ENCODE measurements around the gene DDX50. TPM values are rescaled to one million over a fixed set of nuclear protein-coding genes. Genes with fewer than 3 reads are reported as not detected.

Gene DDX50
- total RNA-seq, 4 donors from 2014 or later: 43.5 to 57.6 (median 50.3) TPM

DNA sequence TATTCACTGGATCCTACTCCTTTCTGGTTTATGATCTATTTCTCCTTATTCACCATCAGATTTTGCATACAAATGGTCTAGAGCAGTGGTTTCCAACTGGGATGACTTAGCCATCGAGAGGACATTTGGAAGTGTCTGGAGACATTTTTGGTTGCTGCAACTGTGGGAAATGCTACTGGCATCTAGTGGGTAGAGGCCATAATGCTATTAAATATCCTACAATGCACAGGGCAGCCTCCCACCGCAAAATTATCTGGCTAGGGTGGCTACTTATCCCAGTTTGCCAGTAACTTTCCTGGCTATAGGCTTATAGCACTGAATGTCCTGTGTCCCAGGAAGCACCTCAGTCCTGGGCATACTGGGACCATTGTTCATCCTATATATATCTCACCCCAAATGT, 21.5 kb upstream of the DDX50 start:
- no peaks in the 10 kb centered on the region for H3K27me3 ChIP-seq
- peaks cover 0 to 6% of the 10 kb centered on the region in 2 donors for H3K36me3 ChIP-seq
- TF ChIP-seq POLR2A (IDR thresholded peaks at IDR 0.05): no peak
- no peak for TF ChIP-seq POLR2AphosphoS5 (IDR thresholded peaks at IDR 0.05)
- no peak for TF ChIP-seq EP300 (IDR thresholded peaks at IDR 0.05)
- TF ChIP-seq, protein P1, sequence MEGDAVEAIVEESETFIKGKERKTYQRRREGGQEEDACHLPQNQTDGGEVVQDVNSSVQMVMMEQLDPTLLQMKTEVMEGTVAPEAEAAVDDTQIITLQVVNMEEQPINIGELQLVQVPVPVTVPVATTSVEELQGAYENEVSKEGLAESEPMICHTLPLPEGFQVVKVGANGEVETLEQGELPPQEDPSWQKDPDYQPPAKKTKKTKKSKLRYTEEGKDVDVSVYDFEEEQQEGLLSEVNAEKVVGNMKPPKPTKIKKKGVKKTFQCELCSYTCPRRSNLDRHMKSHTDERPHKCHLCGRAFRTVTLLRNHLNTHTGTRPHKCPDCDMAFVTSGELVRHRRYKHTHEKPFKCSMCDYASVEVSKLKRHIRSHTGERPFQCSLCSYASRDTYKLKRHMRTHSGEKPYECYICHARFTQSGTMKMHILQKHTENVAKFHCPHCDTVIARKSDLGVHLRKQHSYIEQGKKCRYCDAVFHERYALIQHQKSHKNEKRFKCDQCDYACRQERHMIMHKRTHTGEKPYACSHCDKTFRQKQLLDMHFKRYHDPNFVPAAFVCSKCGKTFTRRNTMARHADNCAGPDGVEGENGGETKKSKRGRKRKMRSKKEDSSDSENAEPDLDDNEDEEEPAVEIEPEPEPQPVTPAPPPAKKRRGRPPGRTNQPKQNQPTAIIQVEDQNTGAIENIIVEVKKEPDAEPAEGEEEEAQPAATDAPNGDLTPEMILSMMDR (IDR thresholded peaks at IDR 0.05): no peak
- no peak overlapping the region for H3K27ac ChIP-seq
- ATAC-seq: no peak
- peaks cover 0 to 17% (median 0%) of the 10 kb centered on the region in 3 donors for H3K4me1 ChIP-seq
- no peaks in the 10 kb centered on the region for H3K9me3 ChIP-seq
- WGBS, 2 donors (ENCODE audit: low coverage in 1 of 2): 75 to 94% methylated on average over 2 of the region's 2 CpGs
- H3K4me3 ChIP-seq: no peak overlapping the region

DNA sequence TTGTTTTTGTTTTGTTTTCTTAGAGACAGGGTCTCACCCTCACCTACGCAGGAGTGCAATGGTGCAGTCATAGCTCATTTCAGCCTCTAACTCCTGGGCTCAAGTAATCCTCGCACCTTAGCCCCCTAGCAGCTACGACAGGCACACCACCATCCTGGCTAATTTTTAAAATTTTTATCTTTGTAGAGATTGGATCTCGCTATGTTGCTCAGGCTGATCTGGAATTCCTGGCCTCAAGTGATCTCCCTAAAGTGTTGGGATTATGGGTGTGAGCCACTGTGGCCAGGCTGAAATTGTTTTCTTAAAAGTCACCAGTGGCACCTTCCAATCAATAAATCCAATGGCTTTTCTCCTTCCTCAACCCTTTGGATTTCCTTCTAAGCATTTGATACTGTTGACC, 20.9 kb upstream of the DDX50 start:
- Histone ChIP-seq H3K4me3 (no peak overlapping the region), H3K27me3 (no peaks in the 10 kb centered on the region), H3K4me1 (peaks cover 0 to 17% (median 0%) of the 10 kb centered on the region in 3 donors), H3K27ac (no peak overlapping the region), H3K36me3 (peaks cover 0 to 7% of the 10 kb centered on the region in 2 donors), H3K9me3 (no peaks in the 10 kb centered on the region)
- 95 to 100% methylated on average over 4 of the region's 4 CpGs for WGBS, 2 donors (ENCODE audit: low coverage in 1 of 2)
- no peak for TF ChIP-seq POLR2A (IDR thresholded peaks at IDR 0.05)
- TF ChIP-seq EP300 (IDR thresholded peaks at IDR 0.05): no peak
- TF ChIP-seq, protein P1 (IDR thresholded peaks at IDR 0.05): no peak
- TF ChIP-seq POLR2AphosphoS5 (IDR thresholded peaks at IDR 0.05): no peak
- no peak for ATAC-seq

DNA sequence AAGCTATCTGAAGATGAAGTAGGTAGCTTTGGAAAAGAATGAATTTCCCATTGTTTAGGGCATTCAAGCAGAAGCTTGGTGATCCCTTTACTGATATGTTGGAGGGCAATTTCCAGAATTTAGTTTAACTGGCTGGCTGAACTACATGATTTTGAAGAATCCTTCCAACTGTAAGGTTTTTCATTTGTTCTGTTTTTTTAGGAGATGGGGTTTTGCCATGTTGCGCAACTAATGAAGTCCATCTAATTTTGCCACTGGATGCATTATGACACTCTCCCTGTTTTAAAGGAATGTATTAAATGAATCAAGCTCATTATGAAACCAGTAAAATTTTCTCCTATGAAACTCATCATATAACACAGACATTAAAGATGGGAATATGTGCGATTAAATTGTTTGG, 6.1 kb upstream of the DDX50 start:
- no peak overlapping the region for H3K4me3 ChIP-seq
- no peaks in the 10 kb centered on the region for H3K9me3 ChIP-seq
- H3K4me1 ChIP-seq: peaks cover 0 to 8% (median 1%) of the 10 kb centered on the region in 3 donors
- TF ChIP-seq EP300 (IDR thresholded peaks at IDR 0.05) (no peak), POLR2A (IDR thresholded peaks at IDR 0.05) (no peak), POLR2AphosphoS5 (IDR thresholded peaks at IDR 0.05) (no peak)
- TF ChIP-seq, protein P1 (IDR thresholded peaks at IDR 0.05): no peak
- no peaks in the 10 kb centered on the region for H3K27me3 ChIP-seq
- H3K27ac ChIP-seq: no peak overlapping the region
- WGBS, 2 donors (ENCODE audit: low coverage in 1 of 2): 98 to 100% methylated on average over 2 of the region's 2 CpGs
- ATAC-seq: no peak
- H3K36me3 ChIP-seq: no peaks in the 10 kb centered on the region

DNA sequence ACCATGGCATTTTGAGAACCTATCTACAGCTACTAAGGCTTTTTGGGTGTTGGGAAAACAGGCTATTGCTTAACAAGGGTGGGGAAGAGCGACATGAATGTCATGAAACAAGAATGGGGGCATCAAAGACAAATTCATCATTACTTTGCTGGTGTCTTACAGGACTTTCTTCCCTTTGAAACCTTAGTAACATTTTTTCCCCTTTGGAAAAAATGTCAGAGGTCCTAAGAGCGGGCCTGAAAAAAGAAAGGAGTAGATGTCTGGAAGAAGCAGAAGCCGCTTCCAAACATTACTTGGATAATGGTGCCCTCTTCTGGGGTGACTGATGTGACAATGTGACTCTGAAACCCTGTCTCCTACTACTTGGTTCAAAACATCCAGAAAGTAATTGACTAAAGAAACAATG, 3.8 kb upstream of the DDX50 start:
- no peak for ATAC-seq
- Histone ChIP-seq H3K27me3 (no peaks in the 10 kb centered on the region), H3K9me3 (no peaks in the 10 kb centered on the region), H3K36me3 (no peaks in the 10 kb centered on the region), H3K27ac (peak overlapping the region in 1 of 4 donors; percentile 32), H3K4me1 (peaks cover under 1 to 22% (median 7%) of the 10 kb centered on the region in 3 donors), H3K4me3 (no peak overlapping the region)
- no peak for TF ChIP-seq EP300 (IDR thresholded peaks at IDR 0.05)
- TF ChIP-seq, protein P1 (IDR thresholded peaks at IDR 0.05): peak in 3 of 4 experiments; percentile 50 to 79 (median 53)
- no peak for TF ChIP-seq POLR2A (IDR thresholded peaks at IDR 0.05)
- peak; percentile 11 for TF ChIP-seq POLR2AphosphoS5 (IDR thresholded peaks at IDR 0.05)
- WGBS, 2 donors (ENCODE audit: low coverage in 1 of 2): 23 to 26% methylated on average over 2 to 3 of the region's 3 CpGs

- H3K4me3 ChIP-seq: no peak overlapping the region
- H3K9me3 ChIP-seq: no peaks in the 10 kb centered on the region
- H3K4me1 ChIP-seq: peaks cover 3 to 41% (median 10%) of the 10 kb centered on the region in 3 donors
- TF ChIP-seq, protein P1 (IDR thresholded peaks at IDR 0.05): no peak
- TF ChIP-seq EP300 (IDR thresholded peaks at IDR 0.05): no peak
- TF ChIP-seq POLR2AphosphoS5 (IDR thresholded peaks at IDR 0.05): no peak
- TF ChIP-seq POLR2A (IDR thresholded peaks at IDR 0.05): no peak
- no peak overlapping the region for H3K27ac ChIP-seq
- WGBS, 2 donors (ENCODE audit: low coverage in 1 of 2): 84% methylated on average over 5 to 8 of the region's 8 CpGs
- no peaks in the 10 kb centered on the region for H3K27me3 ChIP-seq
- H3K36me3 ChIP-seq: no peaks in the 10 kb centered on the region
- no peak for ATAC-seq
Measured at GRCh38 chr10:68899186-68899745, 1.8 kb upstream of the DDX50 start.
